IMR-90 (cell line): Measurements from ENCODE around the gene SCLY.

Experiments used
- BHLHE40 ChIP-seq: fragments of 150-350 bp; IDR thresholded peaks from 2 replicates; pipeline ENCODE4 v1.6.1; 2016; ENCODE audit warnings: mild to moderate bottlenecking, low read depth, low read length
- CEBPB ChIP-seq: IDR thresholded peaks from 2 replicates; pipeline ENCODE4 v1.6.1; 2012; ENCODE audit warnings: low read depth, low read length, improper control_type of control experiment
- FOS ChIP-seq: fragments of 150-350 bp; IDR thresholded peaks from 2 replicates; pipeline ENCODE4 v1.6.1; 2016; ENCODE audit warnings: low read depth, low read length
- MAFK ChIP-seq: IDR thresholded peaks from 2 replicates; pipeline ENCODE4 v1.6.1; 2012; ENCODE audit warnings: low read depth, low read length, improper control_type of control experiment
- MXI1 ChIP-seq: IDR thresholded peaks from 2 replicates; pipeline ENCODE4 v1.6.1; 2012; ENCODE audit warnings: low read depth, mild to moderate bottlenecking, low read length, moderate library complexity, borderline replicate concordance
- POLR2A ChIP-seq: IDR thresholded peaks from 2 replicates; pipeline ENCODE4 v1.6.1; 2012; ENCODE audit warnings: mild to moderate bottlenecking, low read depth, low read length
- RAD21 ChIP-seq: IDR thresholded peaks from 2 replicates; pipeline ENCODE4 v1.6.1; 2012; ENCODE audit warnings: low read length, improper control_type of control experiment
- RFX5 ChIP-seq: IDR thresholded peaks from 2 replicates; pipeline ENCODE4 v1.8.0; 2012; ENCODE audit warnings: low read depth, mild to moderate bottlenecking, low read length, moderate library complexity
- TF ChIP-seq, protein P1 (sequence below): conservative IDR thresholded peaks from 2 replicates; pipeline ENCODE4 v1.5.1; 2012; ENCODE audit warnings: mild to moderate bottlenecking, low read depth, low read length, improper control_type of control experiment
- TF ChIP-seq, protein P2 (sequence below): fragments of 150-350 bp; IDR thresholded peaks from 2 replicates; pipeline ENCODE4 v1.6.1; 2017; ENCODE audit warnings: mild to moderate bottlenecking, antibody characterized with exemption, low read length, low read depth
- TF ChIP-seq, protein P3 (sequence below): fragments of 150-350 bp; IDR thresholded peaks from 2 replicates; pipeline ENCODE4 v1.6.1; 2016; ENCODE audit warnings: low read depth, mild to moderate bottlenecking, low read length, moderate library complexity, borderline replicate concordance

DNA sequence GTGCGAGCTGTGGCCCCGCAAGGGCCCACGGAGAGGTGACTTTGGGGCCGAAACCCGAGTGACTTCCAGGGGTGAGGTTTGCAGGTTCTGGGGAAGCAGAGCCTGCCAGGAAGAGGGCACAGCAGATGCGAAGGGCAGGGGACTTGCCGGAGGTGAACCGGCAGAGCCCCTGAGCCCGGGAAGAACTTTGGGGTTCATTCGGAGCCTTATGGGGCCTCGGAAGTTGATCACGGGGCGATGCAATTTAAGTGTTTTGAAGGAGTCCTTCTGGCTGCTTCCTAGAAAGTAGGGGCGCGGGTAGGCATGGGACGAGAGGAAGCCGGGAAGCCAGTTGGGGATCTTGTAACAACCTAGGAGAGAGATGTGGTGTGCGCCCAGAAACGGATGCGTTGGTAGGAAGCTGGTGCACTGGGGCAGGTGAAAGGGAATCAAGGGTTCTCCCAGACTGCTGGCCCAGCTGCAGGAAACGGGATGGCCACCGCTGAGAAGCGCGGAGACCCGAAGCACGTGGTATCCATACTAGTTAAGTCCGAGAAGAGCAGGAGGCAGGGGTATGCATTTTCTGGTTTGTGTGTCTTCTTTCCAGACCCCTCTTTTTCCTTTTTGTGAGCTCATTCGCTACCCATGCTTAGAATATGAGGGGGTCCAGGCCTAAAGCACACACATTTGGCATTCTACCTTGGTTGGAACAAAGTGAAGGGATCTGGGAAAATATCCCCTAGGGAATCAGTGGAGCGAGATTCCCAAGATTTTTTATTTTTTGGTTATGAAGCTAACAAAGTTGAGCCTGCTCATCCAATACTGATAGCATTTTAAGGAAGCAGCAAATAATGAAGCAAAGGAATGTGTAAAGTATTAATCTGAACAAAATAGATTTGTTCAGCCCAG, 758 bp downstream of the SCLY start:
- TF ChIP-seq, protein P1, sequence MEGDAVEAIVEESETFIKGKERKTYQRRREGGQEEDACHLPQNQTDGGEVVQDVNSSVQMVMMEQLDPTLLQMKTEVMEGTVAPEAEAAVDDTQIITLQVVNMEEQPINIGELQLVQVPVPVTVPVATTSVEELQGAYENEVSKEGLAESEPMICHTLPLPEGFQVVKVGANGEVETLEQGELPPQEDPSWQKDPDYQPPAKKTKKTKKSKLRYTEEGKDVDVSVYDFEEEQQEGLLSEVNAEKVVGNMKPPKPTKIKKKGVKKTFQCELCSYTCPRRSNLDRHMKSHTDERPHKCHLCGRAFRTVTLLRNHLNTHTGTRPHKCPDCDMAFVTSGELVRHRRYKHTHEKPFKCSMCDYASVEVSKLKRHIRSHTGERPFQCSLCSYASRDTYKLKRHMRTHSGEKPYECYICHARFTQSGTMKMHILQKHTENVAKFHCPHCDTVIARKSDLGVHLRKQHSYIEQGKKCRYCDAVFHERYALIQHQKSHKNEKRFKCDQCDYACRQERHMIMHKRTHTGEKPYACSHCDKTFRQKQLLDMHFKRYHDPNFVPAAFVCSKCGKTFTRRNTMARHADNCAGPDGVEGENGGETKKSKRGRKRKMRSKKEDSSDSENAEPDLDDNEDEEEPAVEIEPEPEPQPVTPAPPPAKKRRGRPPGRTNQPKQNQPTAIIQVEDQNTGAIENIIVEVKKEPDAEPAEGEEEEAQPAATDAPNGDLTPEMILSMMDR: no peak
- no peak for TF ChIP-seq POLR2A
- no peak for TF ChIP-seq MAFK
- no peak for TF ChIP-seq RFX5
- TF ChIP-seq RAD21: no peak
- no peak for TF ChIP-seq CEBPB
- no peak for TF ChIP-seq BHLHE40
- no peak for TF ChIP-seq FOS
- TF ChIP-seq, protein P2, sequence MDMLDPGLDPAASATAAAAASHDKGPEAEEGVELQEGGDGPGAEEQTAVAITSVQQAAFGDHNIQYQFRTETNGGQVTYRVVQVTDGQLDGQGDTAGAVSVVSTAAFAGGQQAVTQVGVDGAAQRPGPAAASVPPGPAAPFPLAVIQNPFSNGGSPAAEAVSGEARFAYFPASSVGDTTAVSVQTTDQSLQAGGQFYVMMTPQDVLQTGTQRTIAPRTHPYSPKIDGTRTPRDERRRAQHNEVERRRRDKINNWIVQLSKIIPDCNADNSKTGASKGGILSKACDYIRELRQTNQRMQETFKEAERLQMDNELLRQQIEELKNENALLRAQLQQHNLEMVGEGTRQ: peak; percentile 37; the same call in 1 of the 2 replicates
- TF ChIP-seq, protein P3, sequence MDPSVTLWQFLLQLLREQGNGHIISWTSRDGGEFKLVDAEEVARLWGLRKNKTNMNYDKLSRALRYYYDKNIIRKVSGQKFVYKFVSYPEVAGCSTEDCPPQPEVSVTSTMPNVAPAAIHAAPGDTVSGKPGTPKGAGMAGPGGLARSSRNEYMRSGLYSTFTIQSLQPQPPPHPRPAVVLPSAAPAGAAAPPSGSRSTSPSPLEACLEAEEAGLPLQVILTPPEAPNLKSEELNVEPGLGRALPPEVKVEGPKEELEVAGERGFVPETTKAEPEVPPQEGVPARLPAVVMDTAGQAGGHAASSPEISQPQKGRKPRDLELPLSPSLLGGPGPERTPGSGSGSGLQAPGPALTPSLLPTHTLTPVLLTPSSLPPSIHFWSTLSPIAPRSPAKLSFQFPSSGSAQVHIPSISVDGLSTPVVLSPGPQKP: no peak
- TF ChIP-seq MXI1: peak; percentile 78
